ENCODE results near the gene SAP30L. TPM values are rescaled to one million over a fixed set of nuclear protein-coding genes. Genes with fewer than 3 reads are reported as not detected.

Gene SAP30L
- total and polyA plus RNA-seq, 2 of the 4 experiments (the other 2 are of a cell fraction) = 9.7 to 17.6 TPM

- Histone ChIP-seq H3K4me3 (ENCODE audit: insufficient read depth, low read depth, low read length) (no peak overlapping the region), H2AK9ac (replicated peaks; ENCODE audit: low read depth, low read length, poor library complexity) (no peak overlapping the region), H3K4me2 (ENCODE audit: low read depth, low read length) (no peak overlapping the region; the same call in 1 of the 2 replicates), H3K27me3 (ENCODE audit: control insufficient read depth, insufficient read depth, low read length) (peaks cover 94% of the 10 kb centered on the region), H3K9ac (ENCODE audit: low read depth, low read length) (no peak overlapping the region), H3K9me1 (ENCODE audit: insufficient read depth, low read length) (no peaks in the 10 kb centered on the region), H4K20me1 (ENCODE audit: insufficient read depth, low read length) (no peaks in the 10 kb centered on the region; the same call in 1 of the 2 replicates), H3K4ac (ENCODE audit: low read depth, low read length) (no peak overlapping the region), H3K18ac (ENCODE audit: low read depth, low read length) (no peak overlapping the region), H3K14ac (replicated peaks; ENCODE audit: low read depth, low read length) (no peak overlapping the region), H4K8ac (ENCODE audit: low read depth in 2 of 2, low read length in 2 of 2) (no peak overlapping the region), H3K23ac (ENCODE audit: low read depth, low read length) (peak overlapping the region; percentile 37; the same call in 1 of the 2 replicates), H2AK5ac (ENCODE audit: low read depth, low read length) (no peak overlapping the region), H4K91ac (ENCODE audit: insufficient read depth, low read depth, low read length) (no peak overlapping the region), H3K36me3 (ENCODE audit: control insufficient read depth, insufficient read depth, low read length) (no peaks in the 10 kb centered on the region), H3K56ac (ENCODE audit: extremely low read depth, insufficient read depth, low read length) (no peak overlapping the region), H2BK15ac (ENCODE audit: low read depth, low read length) (no peak overlapping the region), H2BK20ac (ENCODE audit: low read depth, low read length) (no peak overlapping the region), H3K9me3 (ENCODE audit: control insufficient read depth, insufficient read depth, low read length) (peaks cover 10% of the 10 kb centered on the region), H4K5ac (ENCODE audit: low read depth, low read length) (no peak overlapping the region), H2BK5ac (ENCODE audit: low read depth, low read length, poor library complexity, severe bottlenecking) (no peak overlapping the region), H2BK120ac (ENCODE audit: low read depth, low read length) (no peak overlapping the region), H3K4me1 (ENCODE audit: control insufficient read depth, insufficient read depth, low read length) (no peaks in the 10 kb centered on the region; the same call in 1 of the 2 replicates), H3K79me1 (ENCODE audit: low read depth in 1 of 2, low read length in 2 of 2) (no peaks in the 10 kb centered on the region), H2AFZ (replicated peaks; ENCODE audit: low read length, poor library complexity) (peak overlapping the region; percentile 8), H3K27ac (ENCODE audit: insufficient read depth, low read length) (no peak overlapping the region)
- WGBS, 2 experiments (ENCODE audit: extremely low coverage in 2 of 2, insufficient read length in 1 of 2) = 7% methylated on average over 12 of the region's 49 CpGs; no CpG with 5 or more reads in 1 of the 2 experiments
- dilution Hi-C loops (cut with HindIII; ENCODE audit: low sequenced_read_pairs, unreplicated experiment) (no loop called here), intact Hi-C loops (cut with micrococcal nuclease) (no loop called here), in situ Hi-C loops (cut with MboI; ENCODE audit: low sequenced_read_pairs) (no loop called here)
- TF ChIP-seq CEBPB (IDR thresholded peaks at IDR 0.05; ENCODE audit: low read depth, low read length) (no peak), FOS (IDR thresholded peaks at IDR 0.05; ENCODE audit: low read depth, low read length) (no peak), BHLHE40 (IDR thresholded peaks at IDR 0.05; ENCODE audit: low read depth, low read length) (no peak), RFX5 (IDR thresholded peaks at IDR 0.05; ENCODE audit: low read depth, low read length) (no peak), ELK1 (IDR thresholded peaks at IDR 0.05; ENCODE audit: borderline replicate concordance, low read depth, low read length) (no peak), NFE2L2 (IDR thresholded peaks at IDR 0.05; ENCODE audit: low read depth, low read length) (no peak)
- no TSS peak for BruUV-seq (replicated peaks)
- ChIA-PET CTCF (interaction anchor here (1.0 kb wide), 1 partner anchor 38 kb away, joined by 3 read pairs; no protein-coding TSS in a partner anchor), POLR2A (ENCODE audit: unreplicated experiment) (no interaction called here)
- no peak for DNase-seq
- ATAC-seq (ENCODE audit: low read depth) = no peak
These were observed 37.0 kb downstream of the SAP30L start for GRCh38 chr5:154482528-154483449.

Measured in IMR-90 (cell line).